Adrenal gland (tissue), 5 donors: ENCODE data around the gene SYNPO.

Experiments
- CTCF ChIP-seq, 6 experiments: fragments of 450-650 bp in 4 of 6; fragments of 200-600 bp in 2 of 6; sonication (generic) in 1 of 6; IDR thresholded peaks; 1 replicate in 5 of 6; 2 replicates in 1 of 6; pipeline versions ENCODE4 v1.5.1 to v1.8.0; 2016 to 2021; ENCODE audit warnings: antibody characterized with exemption in 6 of 6, mild to moderate bottlenecking in 2 of 6, moderate library complexity in 1 of 6
- POLR2A ChIP-seq, 2 donors: fragments of 450-650 bp; IDR thresholded peaks; one replicate each; pipeline ENCODE4 v1.6.1; 2017; ENCODE audit warnings: antibody characterized with exemption in 2 of 2, mild to moderate bottlenecking in 2 of 2, moderate library complexity in 1 of 2
- donor health status: DM: no; HTN: no; CAD: no.

GRCh38 chr5:150662731-150663516 lies 22.5 kb downstream of the SYNPO start:
- TF ChIP-seq CTCF (IDR thresholded peaks at IDR 0.05) (no peak), POLR2A (IDR thresholded peaks at IDR 0.05) (no peak)
